Neural cell (in vitro differentiated cells): ENCODE data around the gene CSMD2. TPM values are rescaled to one million over a fixed set of nuclear protein-coding genes. Genes with fewer than 3 reads are reported as not detected.

Source experiments
- H2AFZ ChIP-seq: fragments of 200-600, 300-800 bp; sonication (generic), shearing (Covaris generic); 2 replicates; pipeline ENCODE4 v1.6.0; 2014; ENCODE audit warnings: low read depth, mild to moderate bottlenecking, antibody characterized with exemption, low read length, moderate library complexity
- H3F3A ChIP-seq: fragments of 200-600 bp; shearing (Covaris generic); 2 replicates; pipeline ENCODE4 v1.6.1; 2016; ENCODE audit warnings: mild to moderate bottlenecking, moderate library complexity, mixed read lengths, antibody characterized with exemption, low read length; ENCODE audit not compliant: insufficient read depth, poor library complexity, severe bottlenecking
- H3K27ac ChIP-seq: fragments of 200-600, 300-800 bp; sonication (generic), shearing (Covaris generic); 2 replicates; pipeline ENCODE4 v1.5.1; 2014; ENCODE audit warnings: mild to moderate bottlenecking, low read length, moderate library complexity
- H3K27me3 ChIP-seq: fragments of 300-800, 200-600 bp; sonication (generic), shearing (Covaris generic); 2 replicates; pipeline ENCODE4 v1.6.0; 2014; ENCODE audit warnings: mild to moderate bottlenecking, low read depth, low read length, moderate library complexity; ENCODE audit not compliant: insufficient read depth
- H3K36me3 ChIP-seq: fragments of 300-800, 200-600 bp; sonication (generic), shearing (Covaris generic); 2 replicates; pipeline ENCODE4 v1.5.1; 2014; ENCODE audit warnings: mild to moderate bottlenecking, antibody characterized with exemption, low read length, moderate library complexity; ENCODE audit not compliant: insufficient read depth
- H3K4me2 ChIP-seq: fragments of 300-800, 200-600 bp; sonication (generic), shearing (Covaris generic); 2 replicates; pipeline ENCODE4 v1.6.0; 2014; ENCODE audit warnings: mild to moderate bottlenecking, low read length
- H3K4me3 ChIP-seq: fragments of 300-800, 200-600 bp; sonication (generic), shearing (Covaris generic); 2 replicates; pipeline ENCODE4 v1.5.1; 2014; ENCODE audit warnings: mild to moderate bottlenecking, low read length, moderate library complexity
- H3K79me2 ChIP-seq: fragments of 200-600 bp; shearing (Covaris generic); replicated peaks from 2 replicates; pipeline ENCODE4 v1.6.0; 2014; ENCODE audit warnings: mild to moderate bottlenecking, low read length, moderate library complexity; ENCODE audit not compliant: insufficient read depth
- H3K9ac ChIP-seq: fragments of 300-800, 200-600 bp; sonication (generic), shearing (Covaris generic); 2 replicates; pipeline ENCODE4 v1.6.1; 2016; ENCODE audit warnings: mild to moderate bottlenecking, low read length, mixed read lengths
- H3K9me2 ChIP-seq: fragments of 200-600 bp; shearing (Covaris generic); 2 replicates; pipeline ENCODE4 v1.6.1; 2016; ENCODE audit warnings: mild to moderate bottlenecking, low read length, mixed read lengths; ENCODE audit not compliant: insufficient read depth
- H3K9me3 ChIP-seq: fragments of 200-600, 300-800 bp; sonication (generic), shearing (Covaris generic); 2 replicates; pipeline ENCODE4 v1.6.1; 2016; ENCODE audit warnings: mild to moderate bottlenecking, mixed run types, low read length, moderate library complexity, mixed read lengths
- H4K20me1 ChIP-seq: fragments of 200-600 bp; shearing (Covaris generic); 2 replicates; pipeline ENCODE4 v1.6.1; 2016; ENCODE audit warnings: mild to moderate bottlenecking, mixed run types; ENCODE audit not compliant: insufficient read depth
- CTCF ChIP-seq: fragments of 450-650 bp; IDR thresholded peaks from 2 replicates; pipeline ENCODE4 v1.5.1; 2014; ENCODE audit warnings: antibody characterized with exemption, mild to moderate bottlenecking, moderate library complexity; ENCODE audit not compliant: poor library complexity, severe bottlenecking
- EP300 ChIP-seq: fragments of 450-650 bp; conservative IDR thresholded peaks from 2 replicates; pipeline ENCODE4 v1.6.1; 2014; ENCODE audit warnings: antibody characterized with exemption, mild to moderate bottlenecking, moderate library complexity; ENCODE audit not compliant: poor library complexity, severe bottlenecking
- EZH2 ChIP-seq: fragments of 200-600, 300-800 bp; shearing (Covaris generic), sonication (generic); IDR thresholded peaks from 2 replicates; pipeline ENCODE4 v1.6.1; 2014; ENCODE audit warnings: antibody characterized with exemption, low read length, borderline replicate concordance, mild to moderate bottlenecking; ENCODE audit not compliant: insufficient read depth, poor library complexity, severe bottlenecking
- MXI1 ChIP-seq: fragments of 450-650 bp; conservative IDR thresholded peaks from 2 replicates; pipeline ENCODE4 v1.6.1; 2014; ENCODE audit warnings: antibody characterized with exemption, mild to moderate bottlenecking; ENCODE audit not compliant: poor library complexity, severe bottlenecking
- POLR2AphosphoS5 ChIP-seq: IDR thresholded peaks from 2 replicates; pipeline ENCODE4 v1.6.1; 2012
- RAD21 ChIP-seq: fragments of 450-650 bp; conservative IDR thresholded peaks from 2 replicates; pipeline ENCODE4 v1.6.1; 2014; ENCODE audit warnings: antibody characterized with exemption, mild to moderate bottlenecking, moderate library complexity
- SMC3 ChIP-seq: fragments of 450-650 bp; conservative IDR thresholded peaks from 2 replicates; pipeline ENCODE4 v1.6.1; 2014; ENCODE audit warnings: antibody characterized with exemption, mild to moderate bottlenecking, moderate library complexity; ENCODE audit not compliant: poor library complexity
- TAF1 ChIP-seq: IDR thresholded peaks from 2 replicates; pipeline ENCODE4 v1.6.1; 2012; ENCODE audit warnings: low read depth
- polyA plus RNA-seq: library from polyadenylated mRNA; depleted of rRNA; stranded (reverse); fragments of >200 nt; gene quantifications from 2 replicates; pipeline ENCODE4 v1.2.3, GENCODE V29; 2014
- TF ChIP-seq, protein P1 (sequence below): IDR thresholded peaks from 2 replicates; pipeline ENCODE4 v1.6.1; 2012; ENCODE audit warnings: borderline replicate concordance

The CSMD2 gene
- polyA plus RNA-seq, 1 donor from 2014 or later = 9.6 TPM

DNA sequence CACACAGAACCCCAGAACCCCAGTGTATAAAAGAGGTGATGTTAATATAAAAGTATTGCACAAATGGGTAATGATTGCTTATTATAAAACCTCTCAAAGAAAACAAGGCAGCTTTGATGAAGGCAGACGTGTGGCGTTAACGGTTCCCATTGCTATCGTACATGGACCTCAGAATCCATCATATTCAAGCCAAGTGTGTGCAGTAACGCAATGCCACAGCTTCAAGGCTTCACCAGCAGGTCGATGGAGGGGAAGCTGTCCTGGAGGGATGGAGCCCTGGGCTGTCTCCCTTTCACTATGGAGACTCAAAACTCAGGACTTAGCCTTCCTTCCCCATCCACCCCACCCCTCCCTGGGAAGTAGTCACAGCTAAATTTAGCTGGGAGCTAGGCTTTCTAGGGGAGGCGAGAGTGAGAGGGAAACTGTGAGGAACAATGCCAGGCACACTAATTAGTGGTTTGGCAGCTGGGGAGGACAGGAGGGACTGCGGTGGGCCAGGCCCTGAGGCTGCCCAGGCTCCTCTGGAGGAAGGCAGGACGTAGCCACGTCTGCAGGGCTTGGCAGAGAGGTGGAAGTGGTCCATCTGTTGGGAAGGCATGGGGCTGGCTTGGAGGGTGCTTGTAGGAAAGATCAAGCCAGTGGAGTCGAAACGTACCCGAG, 180.0 kb downstream of the CSMD2 start:
- no peaks in the 10 kb centered on the region for H3K9me3 ChIP-seq
- H3F3A ChIP-seq = no peaks in the 10 kb centered on the region
- H3K9ac ChIP-seq = no peak overlapping the region
- H3K4me3 ChIP-seq = no peak overlapping the region
- H3K27ac ChIP-seq = no peak overlapping the region
- no peak overlapping the region for H3K4me2 ChIP-seq
- no peaks in the 10 kb centered on the region for H3K79me2 ChIP-seq
- H3K27me3 ChIP-seq = no peaks in the 10 kb centered on the region
- TF ChIP-seq, protein P1, sequence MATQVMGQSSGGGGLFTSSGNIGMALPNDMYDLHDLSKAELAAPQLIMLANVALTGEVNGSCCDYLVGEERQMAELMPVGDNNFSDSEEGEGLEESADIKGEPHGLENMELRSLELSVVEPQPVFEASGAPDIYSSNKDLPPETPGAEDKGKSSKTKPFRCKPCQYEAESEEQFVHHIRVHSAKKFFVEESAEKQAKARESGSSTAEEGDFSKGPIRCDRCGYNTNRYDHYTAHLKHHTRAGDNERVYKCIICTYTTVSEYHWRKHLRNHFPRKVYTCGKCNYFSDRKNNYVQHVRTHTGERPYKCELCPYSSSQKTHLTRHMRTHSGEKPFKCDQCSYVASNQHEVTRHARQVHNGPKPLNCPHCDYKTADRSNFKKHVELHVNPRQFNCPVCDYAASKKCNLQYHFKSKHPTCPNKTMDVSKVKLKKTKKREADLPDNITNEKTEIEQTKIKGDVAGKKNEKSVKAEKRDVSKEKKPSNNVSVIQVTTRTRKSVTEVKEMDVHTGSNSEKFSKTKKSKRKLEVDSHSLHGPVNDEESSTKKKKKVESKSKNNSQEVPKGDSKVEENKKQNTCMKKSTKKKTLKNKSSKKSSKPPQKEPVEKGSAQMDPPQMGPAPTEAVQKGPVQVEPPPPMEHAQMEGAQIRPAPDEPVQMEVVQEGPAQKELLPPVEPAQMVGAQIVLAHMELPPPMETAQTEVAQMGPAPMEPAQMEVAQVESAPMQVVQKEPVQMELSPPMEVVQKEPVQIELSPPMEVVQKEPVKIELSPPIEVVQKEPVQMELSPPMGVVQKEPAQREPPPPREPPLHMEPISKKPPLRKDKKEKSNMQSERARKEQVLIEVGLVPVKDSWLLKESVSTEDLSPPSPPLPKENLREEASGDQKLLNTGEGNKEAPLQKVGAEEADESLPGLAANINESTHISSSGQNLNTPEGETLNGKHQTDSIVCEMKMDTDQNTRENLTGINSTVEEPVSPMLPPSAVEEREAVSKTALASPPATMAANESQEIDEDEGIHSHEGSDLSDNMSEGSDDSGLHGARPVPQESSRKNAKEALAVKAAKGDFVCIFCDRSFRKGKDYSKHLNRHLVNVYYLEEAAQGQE = no peak
- TF ChIP-seq RAD21 = no peak
- no peak for TF ChIP-seq SMC3
- no peak for TF ChIP-seq CTCF
- no peak for TF ChIP-seq POLR2AphosphoS5
- TF ChIP-seq EP300 = no peak
- TF ChIP-seq MXI1 = no peak
- no peak for TF ChIP-seq EZH2
- no peak for TF ChIP-seq TAF1
- H3K36me3 ChIP-seq = no peaks in the 10 kb centered on the region
- no peaks in the 10 kb centered on the region for H3K9me2 ChIP-seq
- H4K20me1 ChIP-seq = no peaks in the 10 kb centered on the region
- H2AFZ ChIP-seq = no peak overlapping the region

- no peak overlapping the region for H3K4me2 ChIP-seq
- no peaks in the 10 kb centered on the region for H3K27me3 ChIP-seq
- no peak overlapping the region for H3K4me3 ChIP-seq
- no peaks in the 10 kb centered on the region for H3K9me2 ChIP-seq
- TF ChIP-seq EP300 (no peak), EZH2 (no peak), CTCF (no peak), TAF1 (no peak), SMC3 (no peak), MXI1 (no peak), RAD21 (no peak), POLR2AphosphoS5 (no peak)
- TF ChIP-seq, protein P1 = no peak
- no peaks in the 10 kb centered on the region for H3F3A ChIP-seq
- H4K20me1 ChIP-seq = no peaks in the 10 kb centered on the region
- H3K36me3 ChIP-seq = no peaks in the 10 kb centered on the region
- no peak overlapping the region for H3K27ac ChIP-seq
- no peaks in the 10 kb centered on the region for H3K9me3 ChIP-seq
- no peak overlapping the region for H3K9ac ChIP-seq
- H2AFZ ChIP-seq = no peak overlapping the region
- H3K79me2 ChIP-seq = no peaks in the 10 kb centered on the region
These were observed 182.6 kb downstream of the CSMD2 start for GRCh38 chr1:33982419-33982818.
